ENCODE results near the gene CYGB. TPM values are rescaled to one million over a fixed set of nuclear protein-coding genes. Genes with fewer than 3 reads are reported as not detected.
A peak's percentile ranks its signal among the peaks of the same experiment; 100 is the strongest.

The CYGB gene
- total and polyA plus RNA-seq, 5 donors from 2014 or later: not detected

DNA sequence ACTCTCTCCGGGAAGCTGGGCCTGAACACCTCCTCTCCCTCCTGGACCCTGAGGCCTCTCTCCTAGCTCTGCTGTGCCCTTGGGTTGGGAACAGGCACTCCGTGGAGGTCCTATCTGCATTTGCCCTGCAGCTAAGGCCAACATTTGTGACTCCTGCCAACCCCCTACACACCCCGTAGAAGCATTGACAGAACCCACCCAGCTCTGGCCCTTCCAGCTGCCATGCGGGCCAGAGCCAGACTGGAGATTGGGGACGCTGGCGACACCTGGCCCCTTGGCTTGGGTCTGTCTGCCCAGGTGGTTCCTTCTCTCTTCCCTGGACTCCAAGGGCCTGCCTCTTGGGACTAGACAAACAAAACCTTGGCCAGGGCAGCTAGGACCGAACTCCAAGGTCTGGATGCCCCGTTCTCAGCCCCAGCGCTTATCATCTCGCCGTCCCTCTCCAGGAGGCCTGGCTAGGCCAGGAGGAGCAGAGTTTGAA, 35.6 kb downstream of the CYGB start:
- H3K4me1 Mint-ChIP-seq: peaks cover 0 to 45% (median 14%) of the 10 kb centered on the region in 4 donors
- peak overlapping the region; percentile 86 to 99 (median 97) for H3K27ac Mint-ChIP-seq
- H3K27me3 Mint-ChIP-seq: peaks cover 4% of the 10 kb centered on the region
- Histone ChIP-seq H3K27ac (ENCODE audit: insufficient read depth, low read length, poor library complexity, severe bottlenecking) (peak overlapping the region; percentile 74), H3K9me3 (ENCODE audit: control insufficient read depth in 2 of 2, low read length in 2 of 2) (no peaks in the 10 kb centered on the region), H3K4me3 (ENCODE audit: low read depth, low read length) (peak overlapping the region; percentile 35), H3K36me3 (ENCODE audit: control insufficient read depth, insufficient read depth, low read length) (no peaks in the 10 kb centered on the region), H3K4me1 (ENCODE audit: control insufficient read depth, insufficient read depth, low read length, poor library complexity, severe bottlenecking) (peaks cover 33% of the 10 kb centered on the region), H3K27me3 (ENCODE audit: control insufficient read depth, insufficient read depth, low read length) (no peaks in the 10 kb centered on the region)
- DNase-seq (no peak), ATAC-seq (ENCODE audit: low read depth in 2 of 2) (no peak)
- peak overlapping the region; percentile 53 to 95 (median 85) for H3K4me3 Mint-ChIP-seq
- no peaks in the 10 kb centered on the region for H3K9me3 Mint-ChIP-seq
- no peaks in the 10 kb centered on the region for H3K36me3 Mint-ChIP-seq

DNA sequence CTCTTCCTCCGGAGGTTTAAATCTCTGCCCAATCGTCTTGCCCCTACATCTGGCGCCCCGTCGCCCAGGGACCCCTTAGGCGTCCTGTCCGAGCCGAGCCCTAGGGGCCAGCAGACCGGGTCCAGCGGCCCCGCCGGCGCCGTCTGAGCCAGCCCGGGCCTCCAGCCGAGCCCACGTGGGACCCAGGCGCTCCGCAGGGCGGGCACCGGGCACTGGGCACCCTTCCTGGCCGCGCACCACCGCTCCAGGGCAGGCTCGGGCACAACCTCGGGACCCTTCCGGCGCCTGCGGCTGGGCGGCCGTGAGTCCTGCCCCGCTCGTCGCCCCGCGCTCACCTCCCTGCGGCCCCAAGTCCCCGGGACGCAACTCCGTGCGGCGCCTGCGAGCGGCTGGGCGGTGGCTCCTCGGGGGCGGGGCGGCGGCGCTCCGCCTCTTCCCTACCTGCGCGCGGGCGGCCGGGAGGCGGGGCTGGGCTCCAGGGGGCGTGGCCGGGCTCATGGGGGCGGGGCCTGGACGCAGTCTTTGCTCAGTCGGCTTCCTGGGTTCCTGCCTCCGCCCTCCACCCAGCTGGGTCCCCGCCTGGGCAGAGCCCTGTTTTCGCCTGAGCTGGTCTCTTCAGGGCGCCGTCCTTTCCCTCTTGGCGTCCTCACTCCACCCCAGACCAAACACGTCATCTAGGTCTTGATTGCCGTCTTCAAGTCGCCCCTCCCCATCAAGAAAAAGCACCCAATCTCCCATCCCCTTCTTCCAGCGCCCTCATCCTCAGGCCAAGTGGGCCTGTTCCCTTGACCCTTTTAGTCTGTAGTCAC, 36.3 kb downstream of the CYGB start, which contains the start of gene RHBDF2:
Gene RHBDF2 (minus strand): TSS at position 406 of the 809 bp plus-strand sequence. CDS start 19,899 bp downstream, outside the sequence.
- Histone ChIP-seq H3K27me3 (ENCODE audit: control insufficient read depth, insufficient read depth, low read length) (no peaks in the 10 kb centered on the region), H3K27ac (ENCODE audit: insufficient read depth, low read length, poor library complexity, severe bottlenecking) (peak within 1 kb of the TSS; percentile 74), H3K36me3 (ENCODE audit: control insufficient read depth, insufficient read depth, low read length) (no peaks in the 10 kb centered on the region), H3K4me3 (ENCODE audit: low read depth, low read length) (peak within 1 kb of the TSS; percentile 35), H3K9me3 (ENCODE audit: control insufficient read depth in 2 of 2, low read length in 2 of 2) (no peaks in the 10 kb centered on the region), H3K4me1 (ENCODE audit: control insufficient read depth, insufficient read depth, low read length, poor library complexity, severe bottlenecking) (peaks cover 27% of the 10 kb centered on the region)
- H3K9me3 Mint-ChIP-seq: no peaks in the 10 kb centered on the region
- H3K27ac Mint-ChIP-seq: peak within 1 kb of the TSS; percentile 86 to 99 (median 97)
- H3K4me3 Mint-ChIP-seq: peak within 1 kb of the TSS; percentile 72 to 95 (median 85)
- no peaks in the 10 kb centered on the region for H3K36me3 Mint-ChIP-seq
- peaks cover 0 to 42% (median 14%) of the 10 kb centered on the region in 4 donors for H3K4me1 Mint-ChIP-seq
- H3K27me3 Mint-ChIP-seq: no peaks in the 10 kb centered on the region
- peak; percentile 96 for ATAC-seq (ENCODE audit: low read depth in 2 of 2)
- DNase-seq: peak; percentile 92 to 95 (median 92)

DNA sequence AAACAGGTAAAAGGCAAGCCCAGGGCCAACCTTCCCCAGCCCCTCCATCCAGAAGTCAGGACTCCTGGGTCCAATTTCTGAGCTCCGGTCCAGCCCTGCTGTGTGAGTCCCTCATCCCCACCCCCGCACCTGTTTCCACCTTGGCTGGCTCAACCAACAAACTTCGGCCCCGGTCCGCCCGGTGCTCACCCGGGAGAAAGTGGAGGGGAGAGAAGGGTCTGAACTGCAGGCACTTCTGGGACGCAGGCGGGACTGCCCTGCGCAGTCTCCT, 36.8 kb downstream of the CYGB start:
- Mint-ChIP-seq H3K36me3 (no peaks in the 10 kb centered on the region), H3K9me3 (no peaks in the 10 kb centered on the region), H3K27me3 (no peaks in the 10 kb centered on the region), H3K4me3 (peak overlapping the region; percentile 72 to 86 (median 81)), H3K27ac (peak overlapping the region in 2 of 3 donors; percentile 25 to 44), H3K4me1 (peaks cover 0 to 43% (median 13%) of the 10 kb centered on the region in 4 donors)
- H3K27ac ChIP-seq (ENCODE audit: insufficient read depth, low read length, poor library complexity, severe bottlenecking): peak overlapping the region; percentile 74
- H3K4me3 ChIP-seq (ENCODE audit: low read depth, low read length): no peak overlapping the region
- ATAC-seq (ENCODE audit: low read depth in 2 of 2) (no peak), DNase-seq (no peak)
- H3K9me3 ChIP-seq (ENCODE audit: control insufficient read depth in 2 of 2, low read length in 2 of 2): no peaks in the 10 kb centered on the region
- H3K36me3 ChIP-seq (ENCODE audit: control insufficient read depth, insufficient read depth, low read length): no peaks in the 10 kb centered on the region
- H3K4me1 ChIP-seq (ENCODE audit: control insufficient read depth, insufficient read depth, low read length, poor library complexity, severe bottlenecking): peaks cover 26% of the 10 kb centered on the region
- H3K27me3 ChIP-seq (ENCODE audit: control insufficient read depth, insufficient read depth, low read length): no peaks in the 10 kb centered on the region

DNA sequence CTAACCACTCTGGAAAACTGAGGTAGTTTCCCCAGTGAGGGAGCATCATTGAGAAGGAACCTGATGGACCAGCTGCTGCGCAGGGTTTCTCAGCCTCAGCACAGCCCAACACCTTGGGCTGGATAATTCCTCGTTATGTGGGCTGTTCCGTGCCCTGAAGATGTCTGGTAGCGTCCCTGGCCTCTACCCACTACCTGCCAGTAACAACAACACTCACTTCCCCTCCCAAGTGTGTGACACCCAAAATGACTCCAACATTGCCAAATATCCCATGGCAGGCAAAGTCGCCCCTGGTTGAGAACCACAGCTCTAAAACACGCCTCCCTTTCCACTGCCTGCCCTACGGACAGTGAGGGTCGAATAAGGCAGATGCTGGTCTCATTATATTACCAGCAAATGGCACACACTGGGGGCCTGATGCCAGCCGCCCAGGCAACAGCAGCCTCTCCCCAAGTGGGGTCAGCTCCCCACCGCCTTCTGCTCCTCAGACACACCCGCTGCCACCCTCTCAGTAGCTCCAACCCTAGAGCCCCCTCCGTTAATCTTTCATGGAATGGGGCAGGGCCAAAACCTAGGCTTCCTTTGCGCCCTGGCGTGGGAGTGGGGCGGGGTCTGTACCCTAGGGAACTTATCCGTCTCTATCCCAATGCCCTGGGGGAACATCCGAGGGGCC, 37.3 kb downstream of the CYGB start:
- DNase-seq (no peak), ATAC-seq (ENCODE audit: low read depth in 2 of 2) (no peak)
- Mint-ChIP-seq H3K4me1 (peaks cover 0 to 43% (median 12%) of the 10 kb centered on the region in 4 donors), H3K9me3 (no peaks in the 10 kb centered on the region), H3K36me3 (no peaks in the 10 kb centered on the region), H3K27ac (peak overlapping the region in 2 of 3 donors; percentile 25 to 44), H3K27me3 (no peaks in the 10 kb centered on the region), H3K4me3 (peak overlapping the region; percentile 72 to 86 (median 81))
- H3K27ac ChIP-seq (ENCODE audit: insufficient read depth, low read length, poor library complexity, severe bottlenecking): peak overlapping the region; percentile 74
- H3K36me3 ChIP-seq (ENCODE audit: control insufficient read depth, insufficient read depth, low read length): no peaks in the 10 kb centered on the region
- peaks cover 26% of the 10 kb centered on the region for H3K4me1 ChIP-seq (ENCODE audit: control insufficient read depth, insufficient read depth, low read length, poor library complexity, severe bottlenecking)
- H3K9me3 ChIP-seq (ENCODE audit: control insufficient read depth in 2 of 2, low read length in 2 of 2): no peaks in the 10 kb centered on the region
- no peak overlapping the region for H3K4me3 ChIP-seq (ENCODE audit: low read depth, low read length)
- H3K27me3 ChIP-seq (ENCODE audit: control insufficient read depth, insufficient read depth, low read length): no peaks in the 10 kb centered on the region

DNA sequence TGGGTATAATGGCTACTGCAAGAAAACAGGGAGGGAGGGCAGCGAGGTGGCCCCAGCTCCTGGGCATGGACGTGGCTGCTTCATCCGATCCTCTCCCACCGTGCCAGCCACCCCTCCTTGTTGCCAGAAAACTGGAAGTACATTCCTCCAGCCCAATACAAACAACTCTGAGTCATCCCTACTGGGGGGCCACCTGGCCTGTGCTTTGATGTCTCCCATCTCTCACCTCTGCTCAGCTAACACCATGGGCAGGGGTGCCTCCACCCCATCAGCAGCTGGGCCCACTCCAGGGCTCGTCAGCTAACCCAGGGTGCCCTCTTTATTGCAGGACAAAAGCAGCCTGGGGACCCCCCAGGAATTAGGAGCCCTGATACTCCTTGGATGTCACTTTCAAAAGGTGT, 38.2 kb downstream of the CYGB start:
- peaks cover 0 to 43% (median 11%) of the 10 kb centered on the region in 4 donors for H3K4me1 Mint-ChIP-seq
- Histone ChIP-seq H3K9me3 (ENCODE audit: control insufficient read depth in 2 of 2, low read length in 2 of 2) (no peaks in the 10 kb centered on the region), H3K4me3 (ENCODE audit: low read depth, low read length) (no peak overlapping the region), H3K4me1 (ENCODE audit: control insufficient read depth, insufficient read depth, low read length, poor library complexity, severe bottlenecking) (peaks cover 26% of the 10 kb centered on the region), H3K36me3 (ENCODE audit: control insufficient read depth, insufficient read depth, low read length) (no peaks in the 10 kb centered on the region), H3K27me3 (ENCODE audit: control insufficient read depth, insufficient read depth, low read length) (no peaks in the 10 kb centered on the region), H3K27ac (ENCODE audit: insufficient read depth, low read length, poor library complexity, severe bottlenecking) (no peak overlapping the region)
- no peaks in the 10 kb centered on the region for H3K36me3 Mint-ChIP-seq
- H3K27ac Mint-ChIP-seq: no peak overlapping the region
- no peaks in the 10 kb centered on the region for H3K9me3 Mint-ChIP-seq
- peak overlapping the region; percentile 39 to 59 (median 52) for H3K4me3 Mint-ChIP-seq
- DNase-seq: no peak
- no peak for ATAC-seq (ENCODE audit: low read depth in 2 of 2)
- no peaks in the 10 kb centered on the region for H3K27me3 Mint-ChIP-seq

DNA sequence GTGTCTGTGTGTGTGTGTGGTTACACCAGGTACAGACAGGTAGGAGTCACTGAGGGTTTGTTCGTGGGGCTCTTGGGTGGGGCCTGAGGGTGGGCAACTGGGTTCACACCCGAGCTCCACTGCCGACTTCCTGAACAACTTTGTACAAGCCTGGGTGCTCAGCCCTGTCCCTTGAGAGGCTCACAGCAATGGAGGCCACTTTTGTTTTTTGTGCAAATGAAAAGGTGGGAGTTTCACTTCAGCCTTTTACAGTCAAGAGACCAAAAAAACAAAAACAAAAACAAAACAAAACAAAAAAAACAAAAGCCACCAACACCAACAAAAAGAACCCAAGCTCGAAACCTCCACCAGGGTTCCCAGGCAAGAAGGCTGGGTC, 38.6 kb downstream of the CYGB start:
- no peaks in the 10 kb centered on the region for H3K9me3 Mint-ChIP-seq
- H3K27me3 ChIP-seq (ENCODE audit: control insufficient read depth, insufficient read depth, low read length): no peaks in the 10 kb centered on the region
- H3K27ac Mint-ChIP-seq: peak overlapping the region in 1 of 3 donors; percentile 21
- H3K4me1 ChIP-seq (ENCODE audit: control insufficient read depth, insufficient read depth, low read length, poor library complexity, severe bottlenecking): peaks cover 29% of the 10 kb centered on the region
- no peak overlapping the region for H3K4me3 ChIP-seq (ENCODE audit: low read depth, low read length)
- H3K9me3 ChIP-seq (ENCODE audit: control insufficient read depth in 2 of 2, low read length in 2 of 2): no peaks in the 10 kb centered on the region
- H3K36me3 ChIP-seq (ENCODE audit: control insufficient read depth, insufficient read depth, low read length): no peaks in the 10 kb centered on the region
- H3K36me3 Mint-ChIP-seq: no peaks in the 10 kb centered on the region
- ATAC-seq (ENCODE audit: low read depth in 2 of 2) (no peak), DNase-seq (no peak)
- H3K27ac ChIP-seq (ENCODE audit: insufficient read depth, low read length, poor library complexity, severe bottlenecking): no peak overlapping the region
- H3K4me3 Mint-ChIP-seq: peak overlapping the region in 2 of 4 donors; percentile 35 to 49
- H3K4me1 Mint-ChIP-seq: peaks cover 0 to 44% (median 12%) of the 10 kb centered on the region in 4 donors
- no peaks in the 10 kb centered on the region for H3K27me3 Mint-ChIP-seq

DNA sequence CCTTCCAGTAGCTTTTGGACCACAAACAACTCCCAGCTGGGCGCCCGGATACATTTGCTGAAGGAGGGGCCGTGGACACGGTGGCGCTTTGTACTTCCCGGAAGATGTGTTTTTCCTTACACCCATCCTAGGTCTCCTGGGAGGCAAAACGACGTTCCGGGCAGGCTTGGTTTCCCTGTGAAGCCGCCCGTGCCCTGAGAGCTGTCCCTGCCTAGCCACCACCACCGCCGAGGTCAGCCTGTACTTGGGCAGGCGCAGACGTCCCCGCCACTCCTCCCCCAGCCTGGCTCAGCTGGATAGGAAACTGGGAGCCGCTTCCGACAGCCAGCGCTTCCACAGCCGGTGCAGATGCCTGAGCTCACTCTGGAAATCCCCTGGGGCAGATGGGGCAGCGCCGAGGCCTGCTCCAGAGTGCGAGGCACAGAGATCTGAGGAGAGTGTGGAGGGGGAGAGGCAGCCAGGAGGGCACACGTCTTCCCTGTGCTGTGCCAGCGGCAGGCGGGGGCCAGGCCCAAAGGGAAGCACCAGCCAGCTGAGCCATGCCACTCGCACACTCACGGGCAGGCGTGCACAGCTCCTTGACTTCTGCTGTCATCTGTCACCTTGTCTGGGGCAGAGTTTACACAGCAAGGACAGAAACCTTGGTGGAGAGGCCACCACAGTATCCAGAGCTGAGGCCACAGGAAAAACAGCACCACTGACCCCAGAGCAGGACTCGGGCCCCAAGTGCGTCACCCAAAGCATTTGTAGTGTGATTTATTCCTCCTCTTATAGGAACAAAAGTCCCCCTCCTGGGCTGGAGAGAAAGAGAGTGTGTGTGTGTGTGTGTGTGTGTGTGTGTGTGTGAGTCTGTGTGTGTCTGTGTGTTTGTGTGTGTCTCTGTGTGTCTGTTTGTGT, 39.3 kb downstream of the CYGB start:
- peak overlapping the region in 1 of 3 donors; percentile 21 for H3K27ac Mint-ChIP-seq
- H3K9me3 Mint-ChIP-seq: no peaks in the 10 kb centered on the region
- H3K4me3 Mint-ChIP-seq: peak overlapping the region in 1 of 4 donors; percentile 47
- DNase-seq (no peak), ATAC-seq (ENCODE audit: low read depth in 2 of 2) (no peak)
- H3K4me1 Mint-ChIP-seq: peaks cover 0 to 50% (median 15%) of the 10 kb centered on the region in 4 donors
- H3K36me3 Mint-ChIP-seq: no peaks in the 10 kb centered on the region
- Histone ChIP-seq H3K4me3 (ENCODE audit: low read depth, low read length) (no peak overlapping the region), H3K36me3 (ENCODE audit: control insufficient read depth, insufficient read depth, low read length) (no peaks in the 10 kb centered on the region), H3K9me3 (ENCODE audit: control insufficient read depth in 2 of 2, low read length in 2 of 2) (no peaks in the 10 kb centered on the region), H3K27me3 (ENCODE audit: control insufficient read depth, insufficient read depth, low read length) (no peaks in the 10 kb centered on the region), H3K27ac (ENCODE audit: insufficient read depth, low read length, poor library complexity, severe bottlenecking) (no peak overlapping the region), H3K4me1 (ENCODE audit: control insufficient read depth, insufficient read depth, low read length, poor library complexity, severe bottlenecking) (peaks cover 35% of the 10 kb centered on the region)
- H3K27me3 Mint-ChIP-seq: no peaks in the 10 kb centered on the region

Measured in CD4-positive, CD25-positive, alpha-beta regulatory T cell (primary cell).